ENCODE results near the gene GTPBP6. TPM values are rescaled to one million over a fixed set of nuclear protein-coding genes. Genes with fewer than 3 reads are reported as not detected.

Gene GTPBP6
- total RNA-seq, 2 experiments from 2014 or later = 68.0 to 68.3 TPM

- CTCF ChIA-PET = no interaction called here
- H3K36me3 Mint-ChIP-seq (ENCODE audit: low read depth) = peaks cover 19% of the 10 kb centered on the region
- intact Hi-C loops (cut with micrococcal nuclease) = no loop called here
- H3K4me3 Mint-ChIP-seq = peak overlapping the region; percentile 89
- H3K27me3 Mint-ChIP-seq = no peaks in the 10 kb centered on the region
- no peak for DNase-seq
- no peak for ATAC-seq
- H3K9me3 Mint-ChIP-seq = no peaks in the 10 kb centered on the region
- peaks cover 14% of the 10 kb centered on the region for H3K4me1 Mint-ChIP-seq (ENCODE audit: low read depth)
- H3K27ac Mint-ChIP-seq = peak overlapping the region; percentile 99
- no peak for TF ChIP-seq CTCF (IDR thresholded peaks at IDR 0.05)
- POLR2A ChIA-PET = no interaction called here
Measured at GRCh38 chrX:317424-318067, 1.1 kb downstream of the GTPBP6 start.

GRCh38 chrX:316351-317325, 2.0 kb downstream of the GTPBP6 start:
- Mint-ChIP-seq H3K4me3 (peak overlapping the region; percentile 57), H3K9me3 (no peaks in the 10 kb centered on the region), H3K36me3 (ENCODE audit: low read depth) (peaks cover 26% of the 10 kb centered on the region), H3K27me3 (no peaks in the 10 kb centered on the region), H3K4me1 (ENCODE audit: low read depth) (peaks cover 12% of the 10 kb centered on the region), H3K27ac (peak overlapping the region; percentile 64)
- ATAC-seq (no peak), DNase-seq (no peak)
- ChIA-PET POLR2A (no interaction called here), CTCF (no interaction called here)
- intact Hi-C loops (cut with micrococcal nuclease) = no loop called here
- no peak for TF ChIP-seq CTCF (IDR thresholded peaks at IDR 0.05)

- H3K27ac Mint-ChIP-seq = no peak overlapping the region
- ChIA-PET CTCF (no interaction called here), POLR2A (no interaction called here)
- no peak overlapping the region for H3K4me3 Mint-ChIP-seq
- intact Hi-C loops (cut with micrococcal nuclease) = no loop called here
- ATAC-seq = no peak
- H3K4me1 Mint-ChIP-seq (ENCODE audit: low read depth) = peaks cover 8% of the 10 kb centered on the region
- H3K27me3 Mint-ChIP-seq = no peaks in the 10 kb centered on the region
- no peaks in the 10 kb centered on the region for H3K9me3 Mint-ChIP-seq
- DNase-seq = no peak
- peaks cover 28% of the 10 kb centered on the region for H3K36me3 Mint-ChIP-seq (ENCODE audit: low read depth)
- TF ChIP-seq CTCF (IDR thresholded peaks at IDR 0.05) = no peak
Measured at GRCh38 chrX:314781-315595, 3.6 kb downstream of the GTPBP6 start.

- intact Hi-C loops (cut with micrococcal nuclease) = no loop called here
- no peak overlapping the region for H3K27ac Mint-ChIP-seq
- ChIA-PET CTCF (no interaction called here), POLR2A (no interaction called here)
- H3K27me3 Mint-ChIP-seq = no peaks in the 10 kb centered on the region
- H3K36me3 Mint-ChIP-seq (ENCODE audit: low read depth) = peaks cover 32% of the 10 kb centered on the region
- ATAC-seq = no peak
- H3K9me3 Mint-ChIP-seq = no peaks in the 10 kb centered on the region
- TF ChIP-seq CTCF (IDR thresholded peaks at IDR 0.05) = no peak
- peaks cover 8% of the 10 kb centered on the region for H3K4me1 Mint-ChIP-seq (ENCODE audit: low read depth)
- H3K4me3 Mint-ChIP-seq = no peak overlapping the region
- no peak for DNase-seq
Measured at GRCh38 chrX:314049-314448, 4.5 kb downstream of the GTPBP6 start.
